SKM-1 (cell line): ENCODE measurements around the gene SLC25A2.
"Not testable (repeated sequence)": the region's sequence is repeated elsewhere in the genome, so short reads cannot be mapped to it uniquely, and the experiment has no call there.

Experiments used
- DNase-seq: peaks from one replicate; lab custom pipeline; 2025; ENCODE audit not compliant: unreplicated experiment; lab: John Stamatoyannopoulos, UW

The SLC25A2 gene

GRCh38 chr5:141316963-141317362 is 13.1 kb upstream of the SLC25A2 start:
- not testable (repeated sequence) for DNase-seq

- no peak for DNase-seq
Measured at GRCh38 chr5:141313711-141314110, 9.9 kb upstream of the SLC25A2 start.

GRCh38 chr5:141306630-141307029 is 2.8 kb upstream of the SLC25A2 start:
- no peak for DNase-seq

GRCh38 chr5:141298376-141298775 is 5.5 kb downstream of the SLC25A2 start:
- no peak for DNase-seq

- DNase-seq, result no peak
Measured at GRCh38 chr5:141272906-141273305, 30.9 kb downstream of the SLC25A2 start.

- no peak for DNase-seq
Measured at GRCh38 chr5:141269195-141269594, 34.7 kb downstream of the SLC25A2 start.

- DNase-seq, result no peak
Measured at GRCh38 chr5:141261238-141261546, 42.7 kb downstream of the SLC25A2 start.

- no peak for DNase-seq
Measured at GRCh38 chr5:141260458-141261237, 43.2 kb downstream of the SLC25A2 start.

GRCh38 chr5:141258948-141259347 is 44.9 kb downstream of the SLC25A2 start:
- no peak for DNase-seq

- DNase-seq, result no peak
Measured at GRCh38 chr5:141258464-141258863, 45.4 kb downstream of the SLC25A2 start.
